Measurements from ENCODE around the gene ETV5. TPM values are rescaled to one million over a fixed set of nuclear protein-coding genes. Genes with fewer than 3 reads are reported as not detected.
"Not testable (repeated sequence)": the region's sequence is repeated elsewhere in the genome, so short reads cannot be mapped to it uniquely, and the experiment has no call there.

Gene ETV5
- total and polyA plus RNA-seq, 5 experiments from 2014 or later: 0.08 to 0.36 (median 0.10) TPM; not detected in 2

DNA sequence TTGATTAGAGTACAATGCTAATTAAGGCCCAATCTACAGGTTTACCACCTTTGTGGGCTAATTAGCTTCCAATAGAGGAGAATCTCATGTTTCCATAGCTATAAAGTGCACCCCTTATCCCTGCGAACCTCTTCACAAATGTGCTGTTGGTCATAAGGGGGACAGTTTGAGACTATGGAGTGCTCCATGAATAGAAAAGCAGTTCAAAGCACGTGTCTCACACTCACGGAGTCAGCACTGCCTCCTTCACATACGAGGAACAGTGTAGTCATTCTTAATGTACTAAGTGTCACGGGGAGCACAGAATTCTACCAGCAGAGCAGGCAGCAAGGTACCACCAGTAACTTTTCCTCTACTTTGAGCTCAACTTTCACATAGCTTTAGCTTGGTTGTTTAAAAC is 62.1 kb downstream of the ETV5 start:
- Mint-ChIP-seq H3K9me3 (no peaks in the 10 kb centered on the region), H3K4me3 (no peak overlapping the region), H3K36me3 (no peaks in the 10 kb centered on the region), H3K27me3 (peaks cover 13 to 29% (median 18%) of the 10 kb centered on the region in 5 donors), H3K27ac (no peak overlapping the region), H3K4me1 (no peaks in the 10 kb centered on the region)
- POLR2A ChIA-PET: no interaction called here
- no peak for ATAC-seq
- no peak for DNase-seq

DNA sequence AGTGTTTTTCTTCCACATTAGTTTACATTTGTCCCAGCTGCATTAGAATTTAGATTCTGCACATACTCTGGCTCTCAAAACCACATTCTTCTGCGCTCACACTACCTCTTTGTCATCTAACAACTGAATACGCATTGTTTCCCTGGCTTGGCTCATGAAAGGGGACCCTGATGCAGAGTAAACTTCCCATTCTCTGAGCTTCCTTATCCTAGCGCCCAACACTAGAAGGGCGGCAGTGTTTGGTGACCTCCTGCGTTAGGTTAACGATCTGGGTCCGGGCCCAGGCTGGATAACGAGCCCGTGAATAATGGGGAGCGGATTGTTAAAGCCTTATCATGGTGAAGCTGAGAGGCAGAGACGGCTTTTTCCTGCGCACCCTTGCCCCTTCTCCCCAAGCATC is 63.9 kb downstream of the ETV5 start:
- H3K9me3 Mint-ChIP-seq: peaks cover 0 to 2% (median 0%) of the 10 kb centered on the region in 9 donors
- ATAC-seq: no peak
- H3K27me3 Mint-ChIP-seq: peaks cover 11 to 26% (median 22%) of the 10 kb centered on the region in 5 donors
- DNase-seq: no peak
- H3K27ac Mint-ChIP-seq: no peak overlapping the region
- H3K4me1 Mint-ChIP-seq: no peaks in the 10 kb centered on the region
- H3K4me3 Mint-ChIP-seq: no peak overlapping the region
- POLR2A ChIA-PET: no interaction called here
- H3K36me3 Mint-ChIP-seq: no peaks in the 10 kb centered on the region

DNA sequence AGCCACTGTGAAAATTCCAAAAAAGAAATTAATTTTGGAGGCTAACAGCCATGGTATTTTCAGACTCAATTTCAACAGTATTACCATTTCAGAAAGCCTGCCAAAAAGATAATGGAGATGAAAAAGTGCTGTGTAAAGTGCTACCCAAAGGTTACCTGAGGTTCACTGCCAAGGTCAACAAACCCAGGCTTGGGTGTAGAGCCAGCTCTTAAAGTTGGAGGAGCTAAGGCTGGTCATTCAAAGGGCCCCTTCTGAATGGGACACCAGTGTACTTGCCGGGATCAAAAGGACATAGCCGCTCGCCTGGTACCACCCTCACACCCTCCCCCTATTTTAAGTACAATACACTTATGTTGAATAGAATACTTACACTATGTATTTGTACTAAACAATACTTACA is 64.5 kb downstream of the ETV5 start:
- no peak for DNase-seq
- peaks cover 11 to 28% (median 22%) of the 10 kb centered on the region in 5 donors for H3K27me3 Mint-ChIP-seq
- ATAC-seq: no peak
- H3K9me3 Mint-ChIP-seq: peaks cover 0 to 2% (median 0%) of the 10 kb centered on the region in 9 donors
- POLR2A ChIA-PET: interaction anchor here (0.6 kb wide), 1 partner anchor 15 kb away, joined by 3 read pairs; no protein-coding TSS in a partner anchor
- no peak overlapping the region for H3K27ac Mint-ChIP-seq
- H3K36me3 Mint-ChIP-seq: no peaks in the 10 kb centered on the region
- H3K4me1 Mint-ChIP-seq: no peaks in the 10 kb centered on the region
- no peak overlapping the region for H3K4me3 Mint-ChIP-seq

DNA sequence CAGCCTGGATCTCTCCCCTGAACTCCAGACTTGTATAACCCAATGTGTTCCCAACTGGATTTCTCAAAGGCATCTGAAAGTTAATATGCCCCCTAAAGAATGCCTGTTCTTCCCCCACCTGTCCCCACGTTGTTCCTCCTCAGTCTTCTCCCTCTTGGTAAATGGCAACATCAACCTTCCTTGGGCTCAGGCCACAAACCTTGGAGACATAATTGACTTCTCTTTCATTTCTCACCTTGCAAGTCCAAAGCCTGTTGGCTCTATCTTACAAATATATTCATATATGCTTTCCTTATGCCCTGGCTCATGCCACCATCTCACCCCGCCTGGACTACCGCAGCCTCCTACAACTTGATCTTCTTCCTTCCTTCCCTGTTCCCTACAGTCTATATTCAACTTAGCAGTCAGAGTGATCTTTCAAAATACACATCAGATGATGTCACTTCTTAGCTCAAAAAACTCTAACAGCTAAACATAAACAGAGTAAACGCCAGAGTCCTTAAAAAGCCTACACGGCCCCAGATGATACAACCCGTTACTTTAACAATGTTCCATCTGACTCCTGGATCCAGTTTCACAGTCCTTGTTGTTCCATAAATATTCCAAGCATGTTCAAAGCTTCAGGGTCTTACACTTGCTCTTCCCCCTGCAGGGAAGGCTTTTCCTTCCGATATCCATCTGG is 66.2 kb downstream of the ETV5 start:
- H3K4me1 Mint-ChIP-seq: no peaks in the 10 kb centered on the region
- H3K27me3 Mint-ChIP-seq: peaks cover 10 to 31% (median 16%) of the 10 kb centered on the region in 5 donors
- POLR2A ChIA-PET: no interaction called here
- DNase-seq: no peak
- H3K9me3 Mint-ChIP-seq: peaks cover 0 to 14% (median 6%) of the 10 kb centered on the region in 9 donors
- no peaks in the 10 kb centered on the region for H3K36me3 Mint-ChIP-seq
- ATAC-seq: no peak
- H3K27ac Mint-ChIP-seq: no peak overlapping the region
- no peak overlapping the region for H3K4me3 Mint-ChIP-seq

DNA sequence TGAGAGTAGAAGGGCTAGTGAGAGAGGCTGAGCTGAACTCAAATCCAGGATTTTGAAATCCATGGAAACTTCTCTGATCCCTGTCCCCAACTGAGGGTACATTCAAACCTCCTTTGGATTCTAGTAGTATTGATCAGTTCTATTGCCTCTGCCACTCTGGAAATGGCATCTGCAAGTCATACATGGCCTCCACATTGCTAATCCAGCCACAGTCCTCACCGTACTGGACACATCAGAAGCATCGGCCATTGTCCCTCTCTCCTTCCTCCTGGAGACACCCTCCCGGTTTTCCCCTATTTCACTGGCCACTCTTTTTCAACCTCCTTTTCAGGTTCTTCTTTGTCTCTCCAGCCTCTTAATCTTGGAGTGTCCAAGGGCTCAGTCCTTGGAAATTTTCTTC is 66.9 kb downstream of the ETV5 start:
- Mint-ChIP-seq H3K9me3 (peaks cover 0 to 17% (median 8%) of the 10 kb centered on the region in 9 donors), H3K27ac (no peak overlapping the region), H3K27me3 (peaks cover 10 to 31% (median 16%) of the 10 kb centered on the region in 5 donors), H3K36me3 (no peaks in the 10 kb centered on the region), H3K4me1 (no peaks in the 10 kb centered on the region), H3K4me3 (no peak overlapping the region)
- DNase-seq (no peak), ATAC-seq (no peak)
- POLR2A ChIA-PET: no interaction called here

DNA sequence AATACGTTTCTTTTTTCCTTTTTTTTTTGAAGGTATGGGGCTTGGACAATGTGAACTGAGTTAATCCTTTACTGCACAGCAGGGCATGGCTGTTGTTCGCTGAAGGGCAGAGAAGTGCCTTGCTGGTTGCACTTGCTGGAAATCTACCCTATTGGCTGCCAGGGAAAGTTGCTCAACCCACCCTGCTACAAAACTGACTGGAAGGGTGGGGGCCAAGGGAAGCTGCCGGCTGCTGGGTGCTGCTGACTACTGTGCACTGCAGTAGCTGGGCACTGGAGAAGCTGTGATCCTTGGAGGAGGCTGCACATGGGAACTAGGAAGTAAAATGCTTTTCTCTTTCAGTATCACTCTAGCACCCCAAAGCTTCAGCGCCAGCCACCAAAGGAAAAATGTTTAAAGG is 70.5 kb downstream of the ETV5 start:
- Mint-ChIP-seq H3K4me1 (no peaks in the 10 kb centered on the region), H3K27me3 (peaks cover 4 to 27% (median 13%) of the 10 kb centered on the region in 5 donors), H3K4me3 (no peak overlapping the region), H3K9me3 (peaks cover 0 to 17% (median 8%) of the 10 kb centered on the region in 9 donors), H3K36me3 (no peaks in the 10 kb centered on the region), H3K27ac (no peak overlapping the region)
- ATAC-seq (no peak), DNase-seq (no peak)
- POLR2A ChIA-PET: no interaction called here

DNA sequence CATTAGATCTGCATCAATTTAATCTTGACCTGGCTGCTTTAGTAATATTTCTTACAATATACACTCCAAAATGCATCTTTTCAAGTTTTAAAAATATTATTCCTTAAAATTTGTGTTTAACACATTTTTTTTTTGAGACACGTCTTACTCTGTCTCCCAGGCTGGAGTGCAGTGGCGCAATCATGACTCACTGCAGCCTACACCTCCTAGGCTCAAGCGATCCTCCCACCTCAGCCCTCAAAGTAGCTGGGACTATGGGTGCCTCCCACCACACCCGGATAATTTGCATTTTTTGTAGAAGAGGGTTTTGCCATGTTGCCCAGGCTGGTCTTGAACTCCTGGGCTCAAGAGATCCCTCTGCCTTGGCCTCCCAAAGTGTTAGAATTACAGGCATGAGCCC is 73.6 kb downstream of the ETV5 start:
- Mint-ChIP-seq H3K36me3 (no peaks in the 10 kb centered on the region), H3K27me3 (peaks cover 2 to 21% (median 9%) of the 10 kb centered on the region in 5 donors), H3K4me1 (no peaks in the 10 kb centered on the region), H3K27ac (no peak overlapping the region), H3K9me3 (peaks cover 0 to 17% (median 8%) of the 10 kb centered on the region in 9 donors), H3K4me3 (no peak overlapping the region)
- no peak for DNase-seq
- POLR2A ChIA-PET: no interaction called here
- ATAC-seq: no peak

DNA sequence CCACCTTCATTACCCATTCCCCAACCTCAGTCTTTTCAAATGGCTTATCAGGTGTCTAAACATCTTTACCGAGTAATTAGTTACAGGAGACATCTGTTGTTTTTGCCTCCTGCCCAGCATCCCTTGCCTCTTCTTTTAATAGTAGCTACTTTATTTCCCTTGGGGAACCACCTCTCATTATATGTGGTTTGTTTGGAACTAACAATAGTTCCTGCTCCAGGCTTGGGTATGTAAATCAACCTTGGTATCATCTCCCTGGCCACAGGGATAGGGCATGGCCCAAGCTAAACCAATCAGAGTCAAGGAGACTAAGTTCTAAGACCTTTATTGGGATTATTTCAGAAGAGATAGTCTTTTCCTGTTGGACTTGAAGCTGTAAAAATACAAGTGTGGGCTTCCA is 76.6 kb downstream of the ETV5 start:
- Mint-ChIP-seq H3K9me3 (peaks cover 0 to 1% (median 0%) of the 10 kb centered on the region in 9 donors), H3K4me1 (no peaks in the 10 kb centered on the region), H3K27ac (peak overlapping the region in 1 of 10 donors; percentile 81), H3K36me3 (no peaks in the 10 kb centered on the region), H3K4me3 (no peak overlapping the region), H3K27me3 (peaks cover 2 to 20% (median 13%) of the 10 kb centered on the region in 5 donors)
- POLR2A ChIA-PET: no interaction called here
- DNase-seq: no peak
- ATAC-seq: no peak

DNA sequence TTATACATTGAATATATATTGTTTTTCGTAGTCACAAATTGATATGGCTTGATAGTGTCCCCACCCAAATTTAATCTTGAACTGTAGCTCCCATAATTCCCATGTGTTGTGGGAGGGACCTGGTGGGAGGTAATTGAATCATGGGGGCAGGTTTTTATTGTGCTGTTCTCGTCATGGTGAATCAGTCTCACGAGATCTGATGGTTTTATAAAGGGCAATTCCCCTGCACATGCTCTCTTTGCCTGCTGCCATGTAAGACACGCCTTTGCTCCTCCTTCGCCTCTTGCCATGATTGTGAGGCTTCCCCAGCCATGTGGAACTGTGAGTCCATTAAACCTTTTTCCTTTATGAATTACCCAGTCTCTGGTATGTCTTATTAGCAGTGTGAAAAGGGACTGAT is 82.9 kb downstream of the ETV5 start:
- POLR2A ChIA-PET, H3K9me3 Mint-ChIP-seq, H3K4me1 Mint-ChIP-seq, ATAC-seq, H3K4me3 Mint-ChIP-seq, H3K27ac Mint-ChIP-seq, H3K36me3 Mint-ChIP-seq, DNase-seq: not testable (repeated sequence)
- peaks cover 0 to 15% (median 13%) of the 10 kb centered on the region in 5 donors for H3K27me3 Mint-ChIP-seq

DNA sequence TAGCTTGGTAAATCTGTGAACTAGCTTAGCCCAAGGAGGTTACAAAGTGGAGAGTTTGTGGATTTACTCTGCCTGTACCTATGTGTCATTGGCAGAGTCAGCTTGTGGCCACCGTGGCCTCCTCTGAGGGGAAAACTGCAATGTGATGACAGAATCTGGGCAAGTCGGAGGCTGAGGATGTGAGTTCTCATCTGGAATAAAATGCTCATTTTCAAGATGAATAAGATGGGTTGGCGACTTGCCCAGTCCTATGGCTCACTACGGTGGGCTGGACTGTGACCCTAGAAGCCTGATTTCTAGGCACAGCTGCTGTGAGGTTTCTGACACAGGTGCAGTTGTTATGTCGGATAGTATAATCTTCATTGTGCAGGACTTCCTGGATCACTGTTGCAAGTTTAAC is 83.7 kb downstream of the ETV5 start:
- POLR2A ChIA-PET: no interaction called here
- Mint-ChIP-seq H3K9me3 (no peaks in the 10 kb centered on the region), H3K4me3 (no peak overlapping the region), H3K4me1 (no peaks in the 10 kb centered on the region), H3K27me3 (peaks cover 0 to 12% (median 8%) of the 10 kb centered on the region in 5 donors), H3K36me3 (no peaks in the 10 kb centered on the region), H3K27ac (no peak overlapping the region)
- no peak for DNase-seq
- ATAC-seq: no peak

DNA sequence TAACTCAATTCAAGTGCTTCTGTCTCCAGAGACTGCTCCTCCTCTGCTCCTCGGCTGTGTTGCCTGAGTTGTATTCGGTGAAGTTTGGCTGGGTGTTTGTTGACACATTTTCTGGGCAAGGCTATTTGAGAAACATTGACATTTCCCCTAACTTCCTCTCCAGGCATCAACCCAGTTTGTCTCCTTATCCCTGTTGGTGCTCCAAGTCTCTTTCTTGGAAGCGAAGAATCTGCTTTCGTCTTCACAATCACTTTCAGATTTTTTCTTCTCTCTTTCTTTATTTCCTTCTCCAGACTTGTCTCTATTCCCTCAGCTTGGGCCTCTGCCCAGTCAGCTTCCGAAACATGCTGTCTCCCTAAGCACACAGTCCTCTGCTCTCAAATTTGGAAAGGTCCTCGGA is 84.7 kb downstream of the ETV5 start:
- DNase-seq: no peak
- H3K27me3 Mint-ChIP-seq: peaks cover 0 to 9% (median 4%) of the 10 kb centered on the region in 5 donors
- POLR2A ChIA-PET: no interaction called here
- ATAC-seq: no peak
- no peak overlapping the region for H3K27ac Mint-ChIP-seq
- no peak overlapping the region for H3K4me3 Mint-ChIP-seq
- no peaks in the 10 kb centered on the region for H3K4me1 Mint-ChIP-seq
- no peaks in the 10 kb centered on the region for H3K9me3 Mint-ChIP-seq
- no peaks in the 10 kb centered on the region for H3K36me3 Mint-ChIP-seq

DNA sequence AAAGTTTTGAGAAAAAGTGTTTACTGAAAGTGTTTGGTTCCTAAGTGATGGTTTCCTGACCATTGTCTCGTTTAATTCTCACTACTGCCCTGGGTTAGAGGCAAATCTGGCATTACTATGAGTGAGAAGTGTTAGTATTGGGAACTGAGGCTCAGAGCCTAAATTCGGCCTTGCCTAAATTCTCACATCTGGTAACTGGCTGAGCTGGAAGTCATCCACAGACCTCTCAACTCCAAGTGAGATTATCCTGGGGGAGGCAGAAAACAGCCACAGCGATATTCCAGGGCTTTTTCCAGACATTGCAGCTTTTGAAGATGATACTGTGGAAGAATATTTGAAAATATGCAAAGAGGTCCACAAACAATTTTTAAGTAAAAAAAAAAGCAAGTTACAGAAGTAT is 86.0 kb downstream of the ETV5 start:
- H3K4me1 Mint-ChIP-seq: no peaks in the 10 kb centered on the region
- POLR2A ChIA-PET: no interaction called here

DNA sequence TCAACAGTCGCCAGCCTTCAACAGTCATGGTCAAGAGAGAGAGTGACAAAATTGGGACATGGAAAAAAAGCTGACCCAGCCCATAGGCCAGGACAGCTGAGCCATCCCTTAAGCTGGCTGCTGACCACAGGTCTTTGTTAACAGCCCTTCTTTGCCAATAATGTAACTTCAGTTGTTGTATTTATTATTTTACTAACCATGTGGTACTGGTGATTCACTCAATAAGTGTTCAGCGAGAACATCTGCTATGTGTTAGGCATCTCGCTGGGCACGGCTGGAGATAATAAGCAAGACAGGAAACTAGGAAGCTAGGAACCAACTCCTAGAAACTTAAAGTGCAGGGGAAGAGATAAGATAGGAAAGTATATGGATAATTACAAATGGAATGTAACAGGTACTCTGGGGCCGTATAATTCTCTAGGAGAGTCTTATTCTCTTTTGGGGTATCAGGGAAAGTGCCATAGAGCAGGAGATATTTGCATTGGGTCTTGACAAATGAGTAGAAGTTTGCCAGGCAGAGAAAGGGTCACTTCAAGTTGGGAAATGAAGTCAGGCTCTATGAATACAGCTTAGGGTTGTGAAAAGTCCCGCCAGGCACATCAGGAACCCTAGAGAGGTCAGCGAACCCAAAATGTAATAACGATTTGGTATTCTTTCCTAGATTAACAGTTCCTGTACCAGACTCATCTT is 87.1 kb downstream of the ETV5 start:
- H3K36me3 Mint-ChIP-seq: no peaks in the 10 kb centered on the region
- peaks cover 0 to 9% (median 5%) of the 10 kb centered on the region in 5 donors for H3K27me3 Mint-ChIP-seq
- H3K4me1 Mint-ChIP-seq: no peaks in the 10 kb centered on the region
- H3K27ac Mint-ChIP-seq: no peak overlapping the region
- no peak for DNase-seq
- POLR2A ChIA-PET: no interaction called here
- H3K9me3 Mint-ChIP-seq: no peaks in the 10 kb centered on the region
- H3K4me3 Mint-ChIP-seq: no peak overlapping the region
- no peak for ATAC-seq

More for the DNA sequence above, 86.0 kb downstream of the ETV5 start:
- Mint-ChIP-seq H3K27ac (no peak overlapping the region), H3K9me3 (no peaks in the 10 kb centered on the region), H3K36me3 (no peaks in the 10 kb centered on the region), H3K27me3 (peaks cover 0 to 9% (median 4%) of the 10 kb centered on the region in 5 donors), H3K4me3 (no peak overlapping the region)
- ATAC-seq (no peak), DNase-seq (no peak)

All from naive thymus-derived CD8-positive, alpha-beta T cell (primary cell).